NB4 (cell line): ENCODE data around the gene ITPRID1.

Experiments used
- DNase-seq: peaks from one replicate; pipeline ENCODE4 v3.0.0; 2010; ENCODE audit warnings: low read depth
- H3K4me3 ChIP-seq: one replicate; pipeline ENCODE4 v1.5.1; 2011; ENCODE audit warnings: mild to moderate bottlenecking, low read depth, low read length, moderate library complexity
- MYC ChIP-seq: IDR thresholded peaks from 2 replicates; pipeline ENCODE4 v1.6.1; 2011; ENCODE audit warnings: low read depth, low read length
- POLR2A ChIP-seq: IDR thresholded peaks from 2 replicates; pipeline ENCODE4 v1.6.1; 2011; ENCODE audit warnings: mild to moderate bottlenecking; ENCODE audit not compliant: insufficient read length; ENCODE audit errors: extremely low read depth
- TF ChIP-seq, protein P1 (sequence below): IDR thresholded peaks from one replicate; pipeline ENCODE4 v1.5.1; 2012; ENCODE audit warnings: low read depth, low read length
- TF ChIP-seq, protein P2 (sequence below): IDR thresholded peaks from 2 replicates; pipeline ENCODE4 v1.6.1; 2011; ENCODE audit warnings: low read depth, low read length

Gene ITPRID1

DNA sequence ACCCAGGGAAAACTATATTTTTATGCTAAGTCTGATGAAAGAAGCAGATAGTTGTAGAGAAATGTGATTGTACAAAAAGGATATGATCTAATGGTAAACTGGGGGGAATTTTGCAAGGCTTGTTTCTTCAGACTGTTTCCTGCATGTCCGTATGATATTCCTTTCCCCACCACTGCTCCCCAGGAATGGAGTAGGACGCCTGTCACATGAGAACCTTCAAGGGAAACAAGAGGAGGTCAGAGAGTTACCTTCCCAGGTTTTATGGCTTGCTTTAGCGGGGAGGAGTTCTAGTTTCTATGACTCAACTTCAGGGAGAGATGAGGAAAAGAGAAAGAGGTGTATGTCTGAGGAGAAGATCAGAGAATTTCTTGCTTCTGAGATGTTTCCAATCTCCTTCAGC lies 16.4 kb upstream of the ITPRID1 start:
- TF ChIP-seq, protein P1, sequence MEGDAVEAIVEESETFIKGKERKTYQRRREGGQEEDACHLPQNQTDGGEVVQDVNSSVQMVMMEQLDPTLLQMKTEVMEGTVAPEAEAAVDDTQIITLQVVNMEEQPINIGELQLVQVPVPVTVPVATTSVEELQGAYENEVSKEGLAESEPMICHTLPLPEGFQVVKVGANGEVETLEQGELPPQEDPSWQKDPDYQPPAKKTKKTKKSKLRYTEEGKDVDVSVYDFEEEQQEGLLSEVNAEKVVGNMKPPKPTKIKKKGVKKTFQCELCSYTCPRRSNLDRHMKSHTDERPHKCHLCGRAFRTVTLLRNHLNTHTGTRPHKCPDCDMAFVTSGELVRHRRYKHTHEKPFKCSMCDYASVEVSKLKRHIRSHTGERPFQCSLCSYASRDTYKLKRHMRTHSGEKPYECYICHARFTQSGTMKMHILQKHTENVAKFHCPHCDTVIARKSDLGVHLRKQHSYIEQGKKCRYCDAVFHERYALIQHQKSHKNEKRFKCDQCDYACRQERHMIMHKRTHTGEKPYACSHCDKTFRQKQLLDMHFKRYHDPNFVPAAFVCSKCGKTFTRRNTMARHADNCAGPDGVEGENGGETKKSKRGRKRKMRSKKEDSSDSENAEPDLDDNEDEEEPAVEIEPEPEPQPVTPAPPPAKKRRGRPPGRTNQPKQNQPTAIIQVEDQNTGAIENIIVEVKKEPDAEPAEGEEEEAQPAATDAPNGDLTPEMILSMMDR = no peak
- TF ChIP-seq, protein P2, sequence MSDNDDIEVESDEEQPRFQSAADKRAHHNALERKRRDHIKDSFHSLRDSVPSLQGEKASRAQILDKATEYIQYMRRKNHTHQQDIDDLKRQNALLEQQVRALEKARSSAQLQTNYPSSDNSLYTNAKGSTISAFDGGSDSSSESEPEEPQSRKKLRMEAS = no peak
- TF ChIP-seq MYC (no peak), POLR2A (no peak)
- H3K4me3 ChIP-seq = no peak overlapping the region
- DNase-seq = no peak

DNA sequence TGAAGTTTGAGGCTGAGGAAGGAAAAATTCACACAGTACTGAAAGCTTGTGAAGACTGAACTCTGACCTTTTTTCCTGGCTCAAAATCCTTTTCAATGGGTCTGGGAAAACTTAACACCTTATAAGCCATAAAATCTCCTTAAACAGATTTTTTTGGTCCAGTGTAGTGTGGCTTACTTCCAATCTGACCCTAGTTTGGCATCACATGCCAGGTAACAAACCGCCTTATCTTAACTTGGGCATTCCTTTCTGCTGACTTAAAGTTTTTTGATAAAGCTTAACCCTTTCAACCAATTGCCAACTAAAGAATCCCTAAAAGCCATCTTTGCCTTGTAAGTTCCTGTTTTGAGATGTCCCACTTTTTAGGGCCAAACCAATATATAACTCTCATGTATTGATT lies 13.2 kb upstream of the ITPRID1 start:
- H3K4me3 ChIP-seq = no peak overlapping the region
- TF ChIP-seq, protein P2 = no peak
- TF ChIP-seq MYC = no peak
- no peak for TF ChIP-seq POLR2A
- TF ChIP-seq, protein P1 = no peak
- DNase-seq = no peak

DNA sequence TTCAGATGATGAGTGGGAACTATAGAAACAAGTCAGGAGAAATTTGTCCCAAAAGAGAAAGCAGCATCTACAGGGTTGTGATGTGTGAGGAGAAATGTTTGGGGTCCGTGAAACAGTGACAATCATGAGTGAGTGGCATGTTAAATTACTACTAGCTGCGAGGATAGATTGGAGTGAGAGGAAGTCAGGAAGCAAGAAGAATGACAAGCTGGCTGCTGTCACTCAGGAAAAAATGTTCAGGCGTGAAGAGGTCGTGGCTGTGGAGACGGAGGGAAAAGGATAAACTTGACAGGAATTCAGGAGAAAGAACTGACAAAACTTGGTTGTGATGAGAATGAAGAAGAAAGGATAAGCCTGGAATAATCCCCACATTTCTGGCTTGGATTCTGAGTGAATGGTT lies 5.1 kb upstream of the ITPRID1 start:
- DNase-seq = no peak
- TF ChIP-seq, protein P2 = no peak
- no peak for TF ChIP-seq POLR2A
- TF ChIP-seq, protein P1 = no peak
- TF ChIP-seq MYC = no peak
- no peak overlapping the region for H3K4me3 ChIP-seq

DNA sequence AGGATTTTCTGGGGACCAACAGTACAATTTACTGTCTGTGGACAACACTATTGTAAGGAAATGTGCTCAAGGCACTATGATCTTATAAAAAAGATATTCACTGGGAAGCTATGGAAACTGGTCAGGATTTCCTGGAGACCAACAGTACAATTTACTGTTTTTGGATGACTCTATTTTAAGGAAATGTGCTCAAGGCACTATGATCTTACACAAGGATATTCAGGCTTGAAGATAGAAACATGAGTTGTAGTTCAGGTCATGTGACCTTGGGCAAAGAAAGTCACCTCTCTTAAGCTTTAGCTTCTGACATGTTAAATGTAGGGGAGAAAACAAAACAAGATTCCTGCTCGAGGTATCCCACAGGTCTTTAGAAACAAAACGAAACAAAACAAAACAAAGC lies 1.7 kb upstream of the ITPRID1 start:
- TF ChIP-seq, protein P1 = no peak
- TF ChIP-seq MYC (no peak), POLR2A (no peak)
- TF ChIP-seq, protein P2 = no peak
- DNase-seq = no peak
- H3K4me3 ChIP-seq = no peak overlapping the region

DNA sequence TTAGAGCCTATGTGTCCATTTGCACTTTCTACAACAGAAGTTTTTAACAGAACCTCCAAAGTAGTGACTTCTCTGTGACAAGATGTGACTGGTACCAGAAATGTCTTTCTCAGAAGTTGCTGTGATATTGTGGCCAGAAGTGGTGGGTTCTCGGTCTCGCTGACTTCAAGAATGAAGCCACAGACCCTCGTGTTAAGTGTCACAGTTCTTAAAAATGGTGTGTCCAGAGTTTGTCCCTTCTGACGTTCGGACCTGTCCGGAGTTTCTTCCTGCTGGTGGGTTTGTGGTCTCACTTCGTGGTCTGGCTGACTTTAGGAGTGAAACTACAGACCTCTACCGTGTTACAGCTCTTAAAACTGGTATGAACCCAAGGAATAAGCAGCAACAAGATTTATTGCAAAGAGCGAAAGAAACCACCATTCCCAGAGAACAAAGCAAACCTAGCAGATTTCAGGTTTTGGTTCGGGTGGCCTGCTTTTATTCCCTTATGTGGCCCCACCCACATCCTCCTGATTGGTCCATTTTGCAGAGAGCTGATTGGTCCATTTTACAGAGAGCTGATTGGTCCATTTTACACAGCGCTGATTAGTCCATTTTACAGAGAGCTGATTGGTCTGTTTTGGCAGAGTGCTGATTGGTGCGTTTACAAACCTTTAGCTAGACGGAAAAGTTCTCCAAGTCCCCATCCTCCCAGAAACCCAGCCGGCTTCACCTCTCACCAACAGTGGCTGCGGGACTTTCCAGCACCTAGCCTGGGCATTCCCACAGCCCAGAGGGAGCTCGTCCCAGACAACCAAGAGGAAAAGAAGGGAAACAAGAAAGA lies 3.0 kb downstream of the ITPRID1 start:
- DNase-seq = no peak
- TF ChIP-seq, protein P2 = no peak
- TF ChIP-seq POLR2A (no peak), MYC (no peak)
- TF ChIP-seq, protein P1 = no peak
- no peak overlapping the region for H3K4me3 ChIP-seq

DNA sequence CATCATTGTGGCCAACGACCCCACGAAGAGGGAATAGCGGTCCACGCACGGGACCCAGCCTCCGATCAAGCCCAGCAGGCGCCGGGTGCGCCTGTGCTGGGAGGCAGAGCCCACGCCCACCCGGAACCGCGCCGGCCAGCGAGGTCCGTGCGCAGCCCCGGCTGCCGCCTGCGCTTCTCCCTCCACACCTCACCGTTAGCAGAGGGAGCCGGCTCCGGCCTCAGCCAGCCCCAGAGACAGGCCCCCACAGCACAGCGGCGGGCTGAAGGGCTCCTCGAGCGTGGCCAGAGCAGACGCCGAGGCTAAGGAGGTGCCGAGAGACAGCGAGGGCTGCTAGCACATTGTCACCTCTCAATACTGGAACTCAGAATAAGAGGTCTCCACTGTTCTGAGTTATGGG lies 3.6 kb downstream of the ITPRID1 start:
- TF ChIP-seq POLR2A = no peak
- TF ChIP-seq, protein P1 = no peak
- TF ChIP-seq, protein P2 = no peak
- TF ChIP-seq MYC = no peak
- DNase-seq = no peak
- no peak overlapping the region for H3K4me3 ChIP-seq
